ENCODE results near the gene JOSD1. TPM values are rescaled to one million over a fixed set of nuclear protein-coding genes. Genes with fewer than 3 reads are reported as not detected.

JOSD1 gene
- total and polyA plus RNA-seq, 4 donors = 3.4 to 20.6 (median 14.7) TPM

- TF ChIP-seq REST (IDR thresholded peaks at IDR 0.05) (peak; percentile 79), TAF1 (conservative IDR thresholded peaks at IDR 0.05) (no peak), NR2F2 (IDR thresholded peaks at IDR 0.05) (no peak), MAX (IDR thresholded peaks at IDR 0.05) (no peak)
- TF ChIP-seq, protein P1, sequence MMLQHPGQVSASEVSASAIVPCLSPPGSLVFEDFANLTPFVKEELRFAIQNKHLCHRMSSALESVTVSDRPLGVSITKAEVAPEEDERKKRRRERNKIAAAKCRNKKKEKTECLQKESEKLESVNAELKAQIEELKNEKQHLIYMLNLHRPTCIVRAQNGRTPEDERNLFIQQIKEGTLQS (IDR thresholded peaks at IDR 0.05) = no peak
Measured at GRCh38 chr22:38697425-38698089, 3.2 kb downstream of the JOSD1 start (continued).

DNA sequence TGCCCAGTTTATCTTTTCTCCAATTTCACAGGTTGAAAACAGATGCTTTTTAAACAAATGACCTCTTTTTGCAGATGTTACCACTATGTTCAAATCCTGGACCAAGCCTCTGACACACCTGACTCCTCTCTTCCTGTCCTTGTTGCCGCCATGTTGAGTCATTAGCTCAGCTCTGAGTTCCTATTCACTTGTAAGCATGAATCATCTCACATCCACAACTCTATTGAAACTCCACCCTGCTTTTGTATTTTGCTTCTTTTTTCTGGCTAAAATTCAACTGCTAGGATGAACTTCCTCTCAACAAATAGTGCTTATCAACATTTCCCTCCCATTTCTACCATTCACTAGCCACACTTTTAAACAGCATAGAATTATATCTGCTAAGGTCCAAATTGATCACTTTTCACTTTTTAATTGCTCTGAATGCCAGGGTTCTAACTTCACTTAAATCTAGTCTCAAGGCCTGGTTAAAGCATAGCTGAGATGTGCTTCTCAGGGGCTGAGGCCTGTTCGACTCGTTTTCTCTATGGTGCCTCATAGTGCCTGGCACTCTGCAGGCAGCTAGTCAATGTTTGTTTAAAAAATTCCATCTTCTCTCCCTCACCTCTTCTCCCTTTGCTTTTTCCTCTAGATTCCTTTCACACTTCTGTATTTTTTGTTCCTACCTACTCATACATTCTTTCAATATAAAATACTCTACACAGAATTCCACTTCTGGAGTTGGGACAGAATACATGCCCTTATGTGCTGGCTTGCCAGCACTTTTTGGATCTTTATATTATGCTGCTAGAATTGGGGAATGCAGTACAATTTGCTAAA, 3.9 kb downstream of the JOSD1 start:
- peak overlapping the region; percentile 15 to 43 for H3K27ac ChIP-seq (ENCODE audit: low read depth in 1 of 2, low read length in 2 of 2)
- H3K4me3 ChIP-seq (ENCODE audit: low read depth in 1 of 3, low read length in 3 of 3) = no peak overlapping the region
- no peaks in the 10 kb centered on the region for H3K9me3 ChIP-seq (ENCODE audit: control insufficient read depth in 4 of 4, low read length in 3 of 4)
- H3K27me3 ChIP-seq (ENCODE audit: control insufficient read depth in 4 of 4, insufficient read depth in 4 of 4, low read length in 3 of 4) = no peaks in the 10 kb centered on the region
- DNase-seq (ENCODE audit: low spot score) = no peak
- peaks cover 8 to 37% (median 29%) of the 10 kb centered on the region in 4 donors for H3K4me1 ChIP-seq (ENCODE audit: control insufficient read depth in 4 of 4, insufficient read depth in 4 of 4, low read length in 3 of 4)
- H3K9ac ChIP-seq (ENCODE audit: low read depth in 1 of 2, low read length in 2 of 2) = no peak overlapping the region
- no peaks in the 10 kb centered on the region for H3K36me3 ChIP-seq (ENCODE audit: control insufficient read depth in 4 of 4, insufficient read depth in 3 of 4, low read depth in 1 of 4, low read length in 3 of 4)
- 50% methylated on average over 3 of the region's 3 CpGs for WGBS
- TF ChIP-seq YY1 (IDR thresholded peaks at IDR 0.05) (peak; percentile 22), JUND (IDR thresholded peaks at IDR 0.05) (peak in 1 of 2 donors; percentile 49), EGR1 (IDR thresholded peaks at IDR 0.05; ENCODE audit: low read depth in 2 of 2) (no peak), MAX (IDR thresholded peaks at IDR 0.05) (no peak), FOXA2 (IDR thresholded peaks at IDR 0.05) (no peak), RAD21 (IDR thresholded peaks at IDR 0.05) (no peak), HNF4A (conservative IDR thresholded peaks at IDR 0.05) (no peak), REST (IDR thresholded peaks at IDR 0.05) (no peak), HNF4G (IDR thresholded peaks at IDR 0.05) (no peak), FOXA1 (IDR thresholded peaks at IDR 0.05) (no peak)

Measured in liver (tissue), 9 donors.